ENCODE data around the gene PRLR.

- TF ChIP-seq, protein P1, sequence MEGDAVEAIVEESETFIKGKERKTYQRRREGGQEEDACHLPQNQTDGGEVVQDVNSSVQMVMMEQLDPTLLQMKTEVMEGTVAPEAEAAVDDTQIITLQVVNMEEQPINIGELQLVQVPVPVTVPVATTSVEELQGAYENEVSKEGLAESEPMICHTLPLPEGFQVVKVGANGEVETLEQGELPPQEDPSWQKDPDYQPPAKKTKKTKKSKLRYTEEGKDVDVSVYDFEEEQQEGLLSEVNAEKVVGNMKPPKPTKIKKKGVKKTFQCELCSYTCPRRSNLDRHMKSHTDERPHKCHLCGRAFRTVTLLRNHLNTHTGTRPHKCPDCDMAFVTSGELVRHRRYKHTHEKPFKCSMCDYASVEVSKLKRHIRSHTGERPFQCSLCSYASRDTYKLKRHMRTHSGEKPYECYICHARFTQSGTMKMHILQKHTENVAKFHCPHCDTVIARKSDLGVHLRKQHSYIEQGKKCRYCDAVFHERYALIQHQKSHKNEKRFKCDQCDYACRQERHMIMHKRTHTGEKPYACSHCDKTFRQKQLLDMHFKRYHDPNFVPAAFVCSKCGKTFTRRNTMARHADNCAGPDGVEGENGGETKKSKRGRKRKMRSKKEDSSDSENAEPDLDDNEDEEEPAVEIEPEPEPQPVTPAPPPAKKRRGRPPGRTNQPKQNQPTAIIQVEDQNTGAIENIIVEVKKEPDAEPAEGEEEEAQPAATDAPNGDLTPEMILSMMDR (IDR thresholded peaks at IDR 0.05) = no peak
- TF ChIP-seq POLR2A (IDR thresholded peaks at IDR 0.05) = no peak
Measured at GRCh38 chr5:35194635-35195471, 35.4 kb downstream of the PRLR start.

Measured in prostate gland (tissue), 2 donors.